ENCODE results near the gene NAV2.

Gene NAV2

DNA sequence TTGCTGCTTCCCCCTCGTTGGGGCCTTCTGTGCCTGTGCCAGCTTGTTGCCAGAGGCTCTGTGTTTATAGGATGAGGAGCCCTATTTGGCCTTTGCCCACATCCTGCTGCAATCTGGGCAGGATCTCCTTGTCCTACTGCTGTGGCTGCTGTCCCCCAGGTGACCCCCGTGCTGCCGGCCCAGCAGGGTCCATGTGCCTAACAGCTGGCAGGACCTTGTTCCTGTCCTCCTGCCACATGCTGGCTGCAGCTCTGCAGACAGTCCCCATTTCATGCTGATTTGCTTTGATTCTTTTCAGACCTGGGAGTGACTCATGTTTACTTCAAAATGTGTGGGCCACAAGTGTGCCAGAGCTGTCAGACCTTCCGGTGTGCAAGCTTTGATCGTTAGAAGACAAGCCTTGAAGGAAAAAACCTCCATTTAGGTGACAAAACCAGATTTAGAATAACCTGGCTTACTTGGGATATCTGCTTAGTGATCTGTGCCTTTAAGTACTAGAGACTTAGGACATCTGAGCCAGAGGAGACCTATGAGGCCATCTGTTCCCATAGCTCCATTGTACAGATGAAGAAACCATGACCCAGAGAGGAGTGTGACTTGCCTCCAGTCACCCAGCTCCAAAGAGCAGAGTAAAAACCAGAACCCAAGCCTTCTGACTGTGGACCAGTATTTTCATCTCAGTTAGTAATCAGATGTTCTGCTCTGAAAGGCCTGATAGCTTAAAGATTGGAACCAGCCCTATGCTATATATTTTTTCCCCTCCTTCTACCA is 11.1 kb downstream of the NAV2 start:
- TF ChIP-seq, protein P1, sequence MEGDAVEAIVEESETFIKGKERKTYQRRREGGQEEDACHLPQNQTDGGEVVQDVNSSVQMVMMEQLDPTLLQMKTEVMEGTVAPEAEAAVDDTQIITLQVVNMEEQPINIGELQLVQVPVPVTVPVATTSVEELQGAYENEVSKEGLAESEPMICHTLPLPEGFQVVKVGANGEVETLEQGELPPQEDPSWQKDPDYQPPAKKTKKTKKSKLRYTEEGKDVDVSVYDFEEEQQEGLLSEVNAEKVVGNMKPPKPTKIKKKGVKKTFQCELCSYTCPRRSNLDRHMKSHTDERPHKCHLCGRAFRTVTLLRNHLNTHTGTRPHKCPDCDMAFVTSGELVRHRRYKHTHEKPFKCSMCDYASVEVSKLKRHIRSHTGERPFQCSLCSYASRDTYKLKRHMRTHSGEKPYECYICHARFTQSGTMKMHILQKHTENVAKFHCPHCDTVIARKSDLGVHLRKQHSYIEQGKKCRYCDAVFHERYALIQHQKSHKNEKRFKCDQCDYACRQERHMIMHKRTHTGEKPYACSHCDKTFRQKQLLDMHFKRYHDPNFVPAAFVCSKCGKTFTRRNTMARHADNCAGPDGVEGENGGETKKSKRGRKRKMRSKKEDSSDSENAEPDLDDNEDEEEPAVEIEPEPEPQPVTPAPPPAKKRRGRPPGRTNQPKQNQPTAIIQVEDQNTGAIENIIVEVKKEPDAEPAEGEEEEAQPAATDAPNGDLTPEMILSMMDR (IDR thresholded peaks at IDR 0.05; ENCODE audit: borderline replicate concordance, control extremely low read depth, extremely low read depth, insufficient read depth, missing control alignments) = no peak
- DNase-seq (ENCODE audit: low spot score) = no peak
- in situ Hi-C loops (cut with MboI; ENCODE audit: low sequenced_read_pairs, unreplicated experiment) = no loop called here

DNA sequence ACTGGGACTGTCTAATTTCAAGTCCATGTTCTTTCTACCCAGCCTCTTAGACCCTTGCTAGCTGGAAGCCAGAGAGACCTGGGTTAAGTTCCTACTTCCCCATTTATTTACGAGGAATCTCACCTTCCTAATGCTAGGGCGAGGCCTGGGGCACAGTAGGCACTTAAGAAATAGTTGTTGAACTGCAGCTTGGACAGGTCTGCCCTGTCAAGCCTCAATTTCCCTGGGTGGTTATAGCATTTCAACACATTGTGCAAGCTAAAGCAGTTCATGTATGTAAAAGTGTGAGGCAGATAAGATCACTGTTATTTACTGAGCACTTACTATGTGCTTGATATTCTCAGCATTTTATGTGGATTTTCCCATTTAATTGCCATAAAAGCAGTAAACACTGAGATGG is 12.1 kb downstream of the NAV2 start:
- in situ Hi-C loops (cut with MboI; ENCODE audit: low sequenced_read_pairs, unreplicated experiment) = loop anchor here (25.0 kb wide), 1 partner anchor 662 kb away; the partner anchor contains the start of gene MRGPRX2
- DNase-seq (ENCODE audit: low spot score) = no peak
- TF ChIP-seq, protein P1 (IDR thresholded peaks at IDR 0.05; ENCODE audit: borderline replicate concordance, control extremely low read depth, extremely low read depth, insufficient read depth, missing control alignments) = no peak

DNA sequence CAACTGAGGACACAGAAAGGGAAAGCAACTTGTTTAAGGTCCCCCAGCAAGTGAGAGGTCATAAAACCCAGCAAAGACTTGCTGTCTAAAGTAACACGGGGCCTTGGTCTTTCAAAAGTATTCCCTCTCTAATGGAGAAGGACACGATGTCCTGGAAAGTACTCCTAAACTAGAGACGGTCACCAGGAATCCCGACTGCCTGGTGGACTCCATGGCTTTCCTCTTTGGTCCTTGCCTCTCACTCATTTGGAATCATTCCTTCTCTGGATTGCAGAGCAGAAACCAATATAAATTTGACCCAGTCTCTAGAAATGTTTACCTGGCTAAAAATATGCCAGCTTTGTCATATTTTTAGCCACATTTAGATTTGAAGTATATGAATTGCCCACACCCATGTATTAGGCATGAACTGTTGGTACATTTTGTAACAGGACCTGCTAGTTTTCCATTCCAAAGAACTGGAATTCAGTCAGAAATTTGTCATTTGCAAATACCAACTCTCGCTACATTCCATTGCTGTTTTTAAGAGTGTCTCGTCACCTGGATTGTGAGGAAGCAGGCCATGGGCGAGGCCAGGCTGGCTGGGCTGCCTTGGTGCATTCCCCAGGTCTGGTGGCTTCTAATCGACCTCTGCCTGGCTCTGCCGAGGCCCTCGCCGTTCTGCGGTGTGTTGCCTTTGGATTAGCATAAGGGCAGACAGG is 12.9 kb downstream of the NAV2 start:
- in situ Hi-C loops (cut with MboI; ENCODE audit: low sequenced_read_pairs, unreplicated experiment) = loop anchor here (25.0 kb wide), 1 partner anchor 663 kb away; the partner anchor contains the start of gene MRGPRX2
- no peak for DNase-seq (ENCODE audit: low spot score)
- TF ChIP-seq, protein P1 (IDR thresholded peaks at IDR 0.05; ENCODE audit: borderline replicate concordance, control extremely low read depth, extremely low read depth, insufficient read depth, missing control alignments) = no peak

DNA sequence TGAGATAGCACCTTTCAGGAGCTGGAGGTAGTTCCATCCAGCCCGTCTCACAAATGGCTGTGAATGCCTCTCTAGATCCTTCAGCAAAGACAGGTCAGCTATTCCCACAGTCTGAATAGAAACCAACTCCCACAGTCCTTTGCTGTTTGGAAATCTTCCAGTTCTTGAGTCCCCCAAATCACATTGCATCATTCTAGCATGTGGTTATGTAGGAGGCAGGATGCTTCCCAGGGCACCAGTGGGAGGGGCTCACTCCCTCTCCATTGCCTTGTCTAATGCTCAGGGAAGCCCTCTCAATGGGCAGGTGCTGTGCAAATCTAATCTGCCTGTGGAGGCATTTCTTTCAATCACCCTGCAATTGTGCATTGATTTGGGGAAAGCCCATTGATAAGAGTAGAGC is 14.6 kb downstream of the NAV2 start:
- TF ChIP-seq, protein P1 (IDR thresholded peaks at IDR 0.05; ENCODE audit: borderline replicate concordance, control extremely low read depth, extremely low read depth, insufficient read depth, missing control alignments) = no peak
- in situ Hi-C loops (cut with MboI; ENCODE audit: low sequenced_read_pairs, unreplicated experiment) = loop anchor here (25.0 kb wide), 1 partner anchor 665 kb away; the partner anchor contains the start of gene MRGPRX2
- DNase-seq (ENCODE audit: low spot score) = no peak

DNA sequence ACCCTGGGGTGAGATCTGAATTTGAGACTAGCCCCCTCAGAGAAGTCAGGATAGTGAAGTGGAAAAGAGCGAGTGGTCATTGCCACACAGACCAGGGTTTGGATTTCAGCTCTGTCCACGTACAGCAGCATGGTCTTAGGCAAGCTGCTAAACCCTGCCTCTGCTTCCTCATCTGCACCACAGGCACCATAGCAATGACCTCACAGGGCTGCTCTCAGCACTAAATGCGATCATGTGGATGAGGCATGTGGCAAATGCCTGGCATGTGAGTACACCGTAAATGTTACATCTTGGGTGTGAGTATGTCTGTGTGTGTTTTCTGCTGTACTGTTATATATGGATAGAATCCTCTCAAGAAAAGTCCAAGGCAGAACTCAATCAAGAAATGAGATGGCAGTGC is 15.8 kb downstream of the NAV2 start:
- DNase-seq (ENCODE audit: low spot score) = no peak
- in situ Hi-C loops (cut with MboI; ENCODE audit: low sequenced_read_pairs, unreplicated experiment) = loop anchor here (25.0 kb wide), 1 partner anchor 666 kb away; the partner anchor contains the start of gene MRGPRX2
- TF ChIP-seq, protein P1 (IDR thresholded peaks at IDR 0.05; ENCODE audit: borderline replicate concordance, control extremely low read depth, extremely low read depth, insufficient read depth, missing control alignments) = no peak

DNA sequence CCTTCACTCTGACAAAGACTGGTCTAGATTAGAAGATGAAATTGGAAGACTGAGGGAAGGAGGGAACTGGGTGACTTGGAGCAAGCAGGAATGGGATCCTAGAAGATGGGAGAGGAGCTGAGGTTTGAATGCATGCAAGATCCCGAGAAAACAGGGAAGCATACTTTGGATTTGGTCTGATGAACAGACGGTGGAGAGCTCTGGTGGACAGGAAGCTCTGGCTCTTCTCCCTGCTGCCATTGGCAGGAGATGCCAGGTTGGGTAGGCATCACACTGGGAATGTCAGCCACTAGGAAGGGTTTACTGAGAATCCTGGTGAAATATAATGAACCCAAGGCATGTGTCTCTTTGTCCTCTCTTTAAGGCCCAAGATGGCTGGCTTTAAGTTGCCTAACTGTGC is 16.5 kb downstream of the NAV2 start:
- no peak for DNase-seq (ENCODE audit: low spot score)
- in situ Hi-C loops (cut with MboI; ENCODE audit: low sequenced_read_pairs, unreplicated experiment) = loop anchor here (25.0 kb wide), 1 partner anchor 667 kb away; the partner anchor contains the start of gene MRGPRX2
- TF ChIP-seq, protein P1 (IDR thresholded peaks at IDR 0.05; ENCODE audit: borderline replicate concordance, control extremely low read depth, extremely low read depth, insufficient read depth, missing control alignments) = no peak
